AG10803 (cell line): ENCODE results near the gene TUBB1.

Source experiments
- DNase-seq: peaks from one replicate; pipeline ENCODE4 v3.0.0; 2010; ENCODE audit warnings: low read depth
- H3K4me3 ChIP-seq: 2 replicates; pipeline ENCODE4 v1.5.1; 2011; ENCODE audit warnings: mild to moderate bottlenecking, low read length, control low read depth
- TF ChIP-seq, protein P1 (sequence below): conservative IDR thresholded peaks from 2 replicates; pipeline ENCODE4 v1.5.1; 2011; ENCODE audit warnings: mild to moderate bottlenecking, low read length, control low read depth, inconsistent platforms

TUBB1 gene

DNA sequence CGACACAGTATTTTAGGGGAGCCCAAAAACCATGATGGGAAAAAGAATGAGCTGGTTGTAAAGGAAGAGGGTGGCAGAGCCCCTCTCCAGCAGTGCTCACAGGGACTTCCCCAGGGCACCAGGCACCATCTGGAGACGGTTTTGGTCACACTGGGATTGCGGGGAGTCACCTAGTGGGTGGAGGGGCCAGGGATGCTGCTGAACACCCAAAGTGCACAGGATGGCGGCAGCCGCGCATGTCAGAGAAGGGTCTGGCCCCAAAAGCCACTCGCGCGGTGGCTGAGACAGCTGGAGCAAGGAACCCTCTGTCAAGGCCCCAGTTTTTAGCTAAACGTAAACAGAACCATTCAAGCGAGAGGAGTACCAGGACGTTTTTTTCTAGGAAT, 23.0 kb upstream of the TUBB1 start:
- TF ChIP-seq, protein P1, sequence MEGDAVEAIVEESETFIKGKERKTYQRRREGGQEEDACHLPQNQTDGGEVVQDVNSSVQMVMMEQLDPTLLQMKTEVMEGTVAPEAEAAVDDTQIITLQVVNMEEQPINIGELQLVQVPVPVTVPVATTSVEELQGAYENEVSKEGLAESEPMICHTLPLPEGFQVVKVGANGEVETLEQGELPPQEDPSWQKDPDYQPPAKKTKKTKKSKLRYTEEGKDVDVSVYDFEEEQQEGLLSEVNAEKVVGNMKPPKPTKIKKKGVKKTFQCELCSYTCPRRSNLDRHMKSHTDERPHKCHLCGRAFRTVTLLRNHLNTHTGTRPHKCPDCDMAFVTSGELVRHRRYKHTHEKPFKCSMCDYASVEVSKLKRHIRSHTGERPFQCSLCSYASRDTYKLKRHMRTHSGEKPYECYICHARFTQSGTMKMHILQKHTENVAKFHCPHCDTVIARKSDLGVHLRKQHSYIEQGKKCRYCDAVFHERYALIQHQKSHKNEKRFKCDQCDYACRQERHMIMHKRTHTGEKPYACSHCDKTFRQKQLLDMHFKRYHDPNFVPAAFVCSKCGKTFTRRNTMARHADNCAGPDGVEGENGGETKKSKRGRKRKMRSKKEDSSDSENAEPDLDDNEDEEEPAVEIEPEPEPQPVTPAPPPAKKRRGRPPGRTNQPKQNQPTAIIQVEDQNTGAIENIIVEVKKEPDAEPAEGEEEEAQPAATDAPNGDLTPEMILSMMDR, result no peak
- no peak overlapping the region for H3K4me3 ChIP-seq
- DNase-seq, result no peak

DNA sequence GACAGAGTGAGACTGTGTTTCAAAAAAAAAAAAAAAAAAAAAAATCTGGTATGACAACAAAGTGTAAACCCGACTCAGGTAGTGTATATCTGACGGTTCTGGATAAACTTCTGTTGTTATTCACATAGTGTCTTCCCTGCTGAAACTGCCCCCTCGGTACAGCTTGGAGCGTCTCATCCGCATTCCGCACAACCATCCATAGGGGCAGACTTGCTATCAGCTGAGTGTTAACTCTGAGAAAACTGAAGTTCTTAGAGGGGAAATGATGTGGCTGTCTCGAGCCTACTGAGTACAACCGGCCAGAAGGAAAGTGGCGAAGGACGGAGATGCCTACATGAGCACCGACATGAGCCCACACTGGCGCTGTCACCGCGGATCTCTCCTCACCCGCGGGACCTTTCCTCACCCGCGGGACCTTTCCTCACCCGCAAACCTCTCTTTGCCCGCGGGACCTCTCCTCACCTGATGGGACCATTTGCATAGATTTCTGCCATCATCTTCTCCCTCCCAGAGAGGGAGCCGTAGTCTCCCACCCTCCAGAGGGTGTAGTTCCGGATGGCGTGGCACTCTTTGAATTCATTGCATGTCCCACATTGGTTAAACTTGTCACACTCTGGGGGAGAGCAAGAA, 22.0 kb upstream of the TUBB1 start:
- H3K4me3 ChIP-seq, result no peak overlapping the region
- TF ChIP-seq, protein P1, result no peak
- DNase-seq, result no peak

DNA sequence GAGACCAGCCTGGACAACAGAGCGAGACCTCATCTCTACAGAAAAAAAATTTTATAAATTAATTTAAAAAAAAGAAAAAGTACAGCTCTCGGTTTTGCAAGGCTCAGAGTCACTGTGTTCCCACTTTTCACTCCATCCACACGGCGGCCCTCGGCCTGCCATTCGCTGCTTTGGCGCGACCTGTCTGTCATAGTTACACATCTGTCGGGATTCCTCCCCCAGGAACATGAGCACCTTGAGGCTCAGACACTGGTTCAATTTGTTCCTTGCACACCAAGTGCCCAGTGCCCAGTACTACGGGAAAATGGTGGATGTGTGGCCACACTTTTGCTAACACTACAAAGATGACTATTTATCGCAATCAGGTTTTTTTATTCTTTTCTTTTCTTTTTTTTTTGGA, 20.6 kb upstream of the TUBB1 start:
- no peak for DNase-seq
- TF ChIP-seq, protein P1, result no peak
- H3K4me3 ChIP-seq, result no peak overlapping the region

DNA sequence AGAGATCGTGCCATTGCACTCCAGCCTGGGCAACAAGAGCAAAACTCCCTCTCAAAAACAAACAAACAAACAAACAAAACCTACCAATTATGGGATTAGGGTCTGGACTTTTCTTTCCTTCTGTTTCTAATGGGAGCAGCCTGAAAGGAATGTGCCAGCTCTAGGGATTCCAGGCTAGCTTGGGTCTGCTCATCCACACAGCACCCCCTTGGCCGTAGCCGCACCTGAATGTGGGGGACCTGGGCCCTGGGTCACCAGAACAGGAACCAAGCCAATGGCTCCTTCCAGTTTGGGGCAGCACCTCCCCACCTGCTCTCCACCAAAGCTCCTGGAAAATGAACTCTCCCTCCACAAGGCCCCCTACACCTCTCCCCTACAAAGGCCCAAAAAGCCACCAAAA, 18.9 kb upstream of the TUBB1 start:
- no peak for DNase-seq
- H3K4me3 ChIP-seq, result no peak overlapping the region
- TF ChIP-seq, protein P1, result no peak

DNA sequence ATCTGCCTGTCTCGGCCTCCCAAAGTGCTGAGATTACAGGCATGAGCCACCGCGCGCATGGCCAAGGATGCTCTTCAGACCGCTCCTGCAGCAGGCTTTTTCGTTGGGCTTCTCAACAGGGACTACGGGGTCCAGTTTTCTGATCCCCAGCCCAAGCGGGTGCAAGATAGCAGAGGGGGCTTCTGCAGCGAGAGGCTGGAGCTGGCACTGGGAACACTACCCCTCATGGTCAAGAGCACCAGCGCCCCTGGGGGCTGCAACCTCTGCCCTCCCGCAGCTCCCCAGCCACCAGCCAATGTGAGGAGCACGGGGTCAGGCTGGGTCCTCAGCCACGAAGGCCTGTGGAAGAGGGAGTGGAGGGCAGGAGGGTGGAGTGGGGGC, 18.2 kb upstream of the TUBB1 start:
- TF ChIP-seq, protein P1, result no peak
- no peak overlapping the region for H3K4me3 ChIP-seq
- no peak for DNase-seq

DNA sequence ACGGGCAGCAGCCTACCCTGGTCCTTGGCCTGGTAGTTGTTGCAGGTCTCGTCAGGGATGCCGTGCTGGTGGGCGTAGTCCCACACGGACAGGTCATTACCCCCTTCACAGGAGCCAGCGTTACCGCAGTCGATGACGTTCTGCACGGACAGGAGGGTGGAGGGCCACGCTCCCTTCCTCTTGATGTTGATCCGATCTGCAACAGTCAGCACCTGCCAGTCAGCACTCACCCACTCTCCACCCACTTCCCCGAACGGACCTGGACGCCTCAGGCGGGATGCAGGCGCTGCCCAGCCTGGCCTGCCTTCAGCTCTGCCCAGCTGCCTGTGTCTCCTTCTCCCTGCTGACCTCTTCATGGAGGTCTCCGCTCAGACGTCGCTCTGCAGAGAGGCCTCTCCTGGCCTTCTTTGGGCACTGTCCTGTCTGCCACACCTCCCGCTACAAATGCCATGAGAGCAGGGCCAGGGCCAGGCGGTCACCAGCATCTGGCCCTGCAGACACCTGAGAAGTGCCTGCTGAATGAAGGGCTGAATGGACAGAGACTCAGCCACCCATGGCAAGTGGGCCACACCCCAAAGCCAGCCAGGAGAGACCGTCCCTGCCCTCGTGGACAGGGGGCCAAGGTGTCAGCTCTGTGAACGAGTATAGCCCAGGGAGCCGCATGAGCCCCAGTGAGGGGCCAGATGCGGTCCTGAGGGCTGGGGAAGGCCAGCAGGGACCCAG, 17.6 kb upstream of the TUBB1 start:
- no peak for DNase-seq
- TF ChIP-seq, protein P1, result no peak

DNA sequence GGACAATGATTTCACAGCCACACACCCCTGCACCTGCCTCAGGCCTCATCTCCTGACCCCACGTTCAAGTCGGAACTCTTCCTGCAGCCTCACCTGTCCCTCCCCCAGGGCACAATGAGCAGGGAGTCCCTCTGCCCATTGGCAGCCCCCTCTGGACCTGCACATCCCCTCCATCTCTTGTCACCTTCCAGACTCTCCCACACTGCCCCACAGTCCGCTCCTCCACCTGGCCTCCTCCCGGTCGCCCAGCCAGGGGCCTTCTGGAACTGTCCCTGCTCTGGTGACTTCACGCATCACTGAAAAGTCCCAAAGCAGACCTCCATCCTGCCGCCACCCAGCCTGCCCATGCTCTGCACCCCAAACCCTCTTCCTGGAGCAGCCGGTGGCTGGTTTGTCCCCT, 16.8 kb upstream of the TUBB1 start:
- TF ChIP-seq, protein P1, result no peak
- DNase-seq, result no peak
- no peak overlapping the region for H3K4me3 ChIP-seq

More for the DNA sequence above, 17.6 kb upstream of the TUBB1 start:
- H3K4me3 ChIP-seq, result no peak overlapping the region
